A673 (cell line): ENCODE measurements around the gene NEDD8. TPM values are rescaled to one million over a fixed set of nuclear protein-coding genes. Genes with fewer than 3 reads are reported as not detected.
"Not testable (repeated sequence)": the region's sequence is repeated elsewhere in the genome, so short reads cannot be mapped to it uniquely, and the experiment has no call there.

Experiments
- BruUV-seq: library from RNA; stranded (reverse); fragments of 400-500 nt; replicated peaks from 2 replicates; lab custom pipeline; 2021; lab: Mats Ljungman, UMichigan
- CTCF ChIA-PET: fragments of 300-600 bp; sonication (Branson Sonifier 250); formaldehyde crosslinking; loops from one replicate; lab custom pipeline; 2022; ENCODE audit warnings: antibody characterized with exemption; lab: Charles Lee
- POLR2A ChIA-PET: fragments of 300-600 bp; sonication (Branson Sonifier 250); formaldehyde crosslinking; loops from one replicate; lab custom pipeline; 2022; ENCODE audit warnings: antibody characterized with exemption; ENCODE audit not compliant: low non-redundant PET; lab: Charles Lee
- DNase-seq: peaks from one replicate; pipeline ENCODE4 v3.0.0-alpha.2; 2015; ENCODE audit warnings: low spot score
- H3K27ac ChIP-seq: fragments of 200-600 bp; sonication (generic); 2 replicates; pipeline ENCODE4 v1.5.1; 2016; ENCODE audit warnings: mixed run types, low read depth, mild to moderate bottlenecking, mixed read lengths, antibody characterized with exemption, low read length; ENCODE audit not compliant: poor library complexity, severe bottlenecking
- H3K27me3 ChIP-seq: fragments of 200-600 bp; sonication (generic); replicated peaks from 2 replicates; pipeline ENCODE4 v1.6.1; 2017; ENCODE audit warnings: mixed run types, low read depth, mild to moderate bottlenecking, mixed read lengths, antibody characterized with exemption, low read length; ENCODE audit not compliant: insufficient read depth, poor library complexity
- H3K36me3 ChIP-seq: fragments of 200-600 bp; sonication (generic); 2 replicates; pipeline ENCODE4 v1.6.1; 2016; ENCODE audit warnings: mixed run types, mild to moderate bottlenecking, mixed read lengths, antibody characterized with exemption, low read length; ENCODE audit not compliant: insufficient read depth, poor library complexity, severe bottlenecking
- H3K4me1 ChIP-seq: fragments of 200-600 bp; sonication (generic); 2 replicates; pipeline ENCODE4 v1.6.1; 2017; ENCODE audit warnings: mixed run types, mild to moderate bottlenecking, mixed read lengths, antibody characterized with exemption, low read length; ENCODE audit not compliant: insufficient read depth, poor library complexity, severe bottlenecking
- H3K4me3 ChIP-seq: fragments of 200-600 bp; sonication (generic); 2 replicates; pipeline ENCODE4 v1.5.1; 2016; ENCODE audit warnings: low read depth, mixed run types, mild to moderate bottlenecking, mixed read lengths, low read length; ENCODE audit not compliant: poor library complexity, severe bottlenecking
- H3K9me3 ChIP-seq: fragments of 200-600 bp; sonication (generic); 2 replicates; pipeline ENCODE4 v1.6.1; 2016; ENCODE audit warnings: mixed run types, low read depth, mild to moderate bottlenecking, mixed read lengths, antibody characterized with exemption, low read length; ENCODE audit not compliant: poor library complexity, severe bottlenecking
- EZH2 ChIP-seq: fragments of 200-600 bp; sonication (generic); IDR thresholded peaks from 2 replicates; pipeline ENCODE4 v1.6.1; 2017; ENCODE audit warnings: borderline replicate concordance, low read depth, mild to moderate bottlenecking, mixed read lengths, antibody characterized with exemption, low read length; ENCODE audit not compliant: poor library complexity, severe bottlenecking
- intact Hi-C: fragments of 100-400 bp; cut with micrococcal nuclease; formaldehyde crosslinking; loops from one replicate; pipeline ENCODE4 v1.10.0; 2022; ENCODE audit not compliant: unreplicated experiment
- total RNA-seq: library from RNA; stranded (reverse); gene quantifications from 2 replicates; pipeline ENCODE4 v1.2.3, GENCODE V29; 2021
- TF ChIP-seq, protein P1 (sequence below): fragments of 300-800, 200-600 bp; sonication (generic); conservative IDR thresholded peaks from 2 replicates; pipeline ENCODE4 v1.5.1; 2017; ENCODE audit warnings: low read depth, mild to moderate bottlenecking, antibody characterized with exemption, low read length, moderate library complexity, mixed read lengths

Gene NEDD8
- total RNA-seq, 1 experiment from 2014 or later, result 266 TPM

DNA sequence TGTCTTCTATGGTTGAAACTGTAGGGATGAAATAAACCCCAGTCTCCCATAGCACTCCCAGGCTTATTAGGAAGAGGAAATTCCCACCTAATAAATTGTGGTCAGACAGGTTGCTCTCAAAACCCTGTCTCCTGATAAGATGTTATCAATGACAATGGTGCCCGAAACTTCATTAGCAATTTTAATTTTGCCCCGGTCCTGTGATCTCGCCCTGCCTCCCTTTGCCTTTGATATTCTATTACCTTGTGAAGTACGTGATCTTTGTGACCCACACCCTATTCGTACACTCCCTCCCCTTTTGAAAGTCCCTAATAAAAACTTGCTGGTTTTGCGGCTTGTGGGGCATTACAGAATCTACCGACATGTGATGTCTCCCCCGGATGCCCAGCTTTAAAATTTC, 29.6 kb downstream of the NEDD8 start:
- CTCF ChIA-PET, result interaction anchor here (0.5 kb wide), 1 partner anchor 537 kb away, joined by 6 read pairs; no protein-coding TSS in a partner anchor
- DNase-seq, H3K9me3 ChIP-seq, H3K27ac ChIP-seq, BruUV-seq, H3K27me3 ChIP-seq, H3K4me1 ChIP-seq, POLR2A ChIA-PET, intact Hi-C loops, H3K4me3 ChIP-seq: not testable (repeated sequence)
- H3K36me3 ChIP-seq, result peaks cover 17% of the 10 kb centered on the region

- intact Hi-C loops, result no loop called here
- no peak for DNase-seq
- peaks cover 11% of the 10 kb centered on the region for H3K4me1 ChIP-seq
- TF ChIP-seq, protein P1, sequence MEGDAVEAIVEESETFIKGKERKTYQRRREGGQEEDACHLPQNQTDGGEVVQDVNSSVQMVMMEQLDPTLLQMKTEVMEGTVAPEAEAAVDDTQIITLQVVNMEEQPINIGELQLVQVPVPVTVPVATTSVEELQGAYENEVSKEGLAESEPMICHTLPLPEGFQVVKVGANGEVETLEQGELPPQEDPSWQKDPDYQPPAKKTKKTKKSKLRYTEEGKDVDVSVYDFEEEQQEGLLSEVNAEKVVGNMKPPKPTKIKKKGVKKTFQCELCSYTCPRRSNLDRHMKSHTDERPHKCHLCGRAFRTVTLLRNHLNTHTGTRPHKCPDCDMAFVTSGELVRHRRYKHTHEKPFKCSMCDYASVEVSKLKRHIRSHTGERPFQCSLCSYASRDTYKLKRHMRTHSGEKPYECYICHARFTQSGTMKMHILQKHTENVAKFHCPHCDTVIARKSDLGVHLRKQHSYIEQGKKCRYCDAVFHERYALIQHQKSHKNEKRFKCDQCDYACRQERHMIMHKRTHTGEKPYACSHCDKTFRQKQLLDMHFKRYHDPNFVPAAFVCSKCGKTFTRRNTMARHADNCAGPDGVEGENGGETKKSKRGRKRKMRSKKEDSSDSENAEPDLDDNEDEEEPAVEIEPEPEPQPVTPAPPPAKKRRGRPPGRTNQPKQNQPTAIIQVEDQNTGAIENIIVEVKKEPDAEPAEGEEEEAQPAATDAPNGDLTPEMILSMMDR, result no peak
- no peak for TF ChIP-seq EZH2
- POLR2A ChIA-PET, result no interaction called here
- no peaks in the 10 kb centered on the region for H3K27me3 ChIP-seq
- peaks cover 12% of the 10 kb centered on the region for H3K36me3 ChIP-seq
- no peak overlapping the region for H3K4me3 ChIP-seq
- H3K27ac ChIP-seq, result no peak overlapping the region
- no TSS peak for BruUV-seq
- no peaks in the 10 kb centered on the region for H3K9me3 ChIP-seq
- CTCF ChIA-PET, result no interaction called here
These were observed 33.2 kb downstream of the NEDD8 start for GRCh38 chr14:24198814-24199524.

- H3K4me3 ChIP-seq, result peak overlapping the region; percentile 7
- no peak overlapping the region for H3K27ac ChIP-seq
- TF ChIP-seq, protein P1, result no peak
- TF ChIP-seq EZH2, result no peak
- BruUV-seq, result no TSS peak
- CTCF ChIA-PET, result no interaction called here
- H3K36me3 ChIP-seq, result peaks cover 20% of the 10 kb centered on the region
- intact Hi-C loops, result no loop called here
- DNase-seq, result no peak
- POLR2A ChIA-PET, result no interaction called here
- no peaks in the 10 kb centered on the region for H3K27me3 ChIP-seq
- H3K9me3 ChIP-seq, result no peaks in the 10 kb centered on the region
- H3K4me1 ChIP-seq, result peaks cover 11% of the 10 kb centered on the region
These were observed 35.1 kb downstream of the NEDD8 start for GRCh38 chr14:24197056-24197450.
